HG03045 (cell line): ENCODE measurements around the gene ZNF90.
A peak's percentile ranks its signal among the peaks of the same experiment; 100 is the strongest.
"Not testable (repeated sequence)": the region's sequence is repeated elsewhere in the genome, so short reads cannot be mapped to it uniquely, and the experiment has no call there.

Source experiments
- ATAC-seq: cut with Tn5 transposase; IDR thresholded peaks from one replicate; pipeline ENCODE4 v1.9.1; 2021; ENCODE audit warnings: mild to moderate bottlenecking, moderate library complexity; ENCODE audit not compliant: unreplicated experiment

ZNF90 gene

DNA sequence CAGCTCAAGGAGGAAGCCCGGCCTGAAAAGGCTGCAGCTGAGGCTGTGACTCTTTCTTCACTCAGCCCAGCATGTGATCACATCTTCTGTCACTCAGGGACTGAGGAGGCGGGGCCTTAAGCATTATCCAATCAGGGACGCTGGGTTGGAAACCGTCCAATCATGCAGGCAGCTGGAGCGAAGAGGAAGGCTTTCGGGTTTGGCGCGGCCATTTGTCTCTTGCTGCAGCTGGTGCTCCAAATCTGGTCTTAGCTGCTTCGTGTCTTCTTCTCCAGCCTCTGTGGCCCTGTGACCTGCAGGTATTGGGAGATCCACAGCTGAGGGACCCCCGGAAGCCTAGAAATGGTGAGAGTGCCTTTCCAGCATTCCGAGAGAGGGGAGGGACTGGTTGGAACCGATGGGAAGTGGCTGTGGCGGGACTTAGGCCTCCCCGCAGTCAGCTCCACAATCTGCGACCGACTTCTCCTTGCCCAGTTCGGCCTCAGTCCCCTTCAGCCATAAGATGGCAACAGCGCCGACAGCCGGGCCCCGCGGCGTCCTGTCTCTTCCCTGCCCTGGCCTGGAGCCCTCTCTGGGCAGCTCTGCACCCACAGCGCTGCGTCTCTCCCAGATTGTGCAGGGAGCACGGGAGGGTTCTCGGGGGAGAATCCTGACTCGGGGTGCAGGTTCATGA lies at the start of gene ZNF90:
Gene ZNF90 (plus strand): TSS at position 210 of the 673 bp plus-strand sequence. CDS start 133 bp downstream, at position 343.
- peak; percentile 89 for ATAC-seq

DNA sequence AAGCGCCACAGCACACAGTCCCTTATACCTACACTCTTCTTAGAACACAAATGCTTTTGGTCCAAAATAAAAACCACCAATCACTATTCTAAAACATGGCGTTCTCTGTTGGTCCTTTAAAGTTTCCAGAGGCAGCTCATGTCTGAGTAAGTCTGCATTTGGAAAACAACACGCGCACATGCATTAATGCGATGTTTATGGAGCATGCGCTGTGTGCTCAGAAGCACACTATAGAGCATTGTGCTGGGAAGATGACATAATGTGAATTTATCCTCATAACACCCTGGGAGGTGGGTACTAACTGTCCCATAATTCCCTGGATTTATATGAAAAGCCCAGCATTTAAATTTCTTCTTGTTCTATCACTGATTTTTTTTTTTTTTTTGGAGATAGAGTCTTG lies 49.2 kb upstream of the ZNF90 start:
- ATAC-seq = no peak

DNA sequence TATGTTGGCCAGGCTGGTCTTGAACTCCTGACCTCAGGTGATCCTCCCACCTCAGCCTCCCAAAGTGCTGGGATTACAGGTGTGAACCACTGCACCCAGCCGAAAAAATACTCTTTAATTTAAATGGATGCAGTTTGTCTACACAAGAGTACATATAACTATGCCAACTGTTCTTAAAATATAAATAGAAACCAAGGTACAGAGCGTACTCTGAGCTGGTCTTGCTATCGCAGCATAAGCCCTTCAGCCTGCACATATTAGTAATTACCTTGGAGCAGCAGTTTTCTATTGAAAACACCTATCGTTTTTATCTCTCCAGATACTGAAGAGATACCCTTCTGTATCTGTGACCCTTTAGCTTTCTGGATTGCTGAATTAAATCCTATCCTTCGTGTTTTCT lies 41.9 kb upstream of the ZNF90 start:
- no peak for ATAC-seq

DNA sequence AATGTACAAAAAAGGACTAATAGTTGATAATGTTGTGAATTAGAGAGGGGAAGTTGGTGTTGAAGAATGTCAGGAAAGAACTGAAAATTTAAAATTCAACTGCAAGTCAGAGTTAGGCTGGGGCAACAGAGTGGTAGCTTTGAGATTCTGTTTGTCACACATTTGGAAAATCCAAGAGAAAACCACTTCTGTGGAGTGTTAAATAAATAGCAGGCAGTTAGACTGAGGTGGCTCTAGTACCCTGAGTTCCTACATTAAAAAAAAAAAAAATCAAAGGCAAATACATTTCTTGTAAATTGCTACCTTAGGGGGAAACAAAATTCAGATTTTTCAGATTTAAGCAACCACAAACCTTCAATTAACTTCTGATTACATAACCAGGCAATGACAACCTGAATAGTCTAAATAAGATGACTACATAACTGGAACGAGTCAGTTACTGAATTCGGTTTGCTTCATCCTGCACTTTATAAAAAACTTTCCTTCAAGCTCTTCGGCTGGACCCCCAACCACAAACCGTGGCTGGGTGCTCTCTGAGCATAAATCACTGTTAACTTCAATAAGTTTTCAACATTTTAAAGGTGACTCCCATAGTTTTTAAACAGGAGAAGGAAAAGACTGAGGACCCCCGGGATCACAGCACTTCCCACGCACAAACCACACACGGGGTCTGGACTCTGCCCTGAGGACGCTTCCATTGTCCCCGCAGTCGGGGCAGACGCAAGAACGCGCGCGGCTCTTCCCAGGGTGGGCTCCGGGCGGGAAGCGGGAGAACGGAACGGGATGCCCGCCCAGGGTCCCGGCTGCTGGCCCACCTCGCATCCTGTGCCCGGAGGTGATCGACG lies 39.2 kb upstream of the ZNF90 start:
- no peak for ATAC-seq

DNA sequence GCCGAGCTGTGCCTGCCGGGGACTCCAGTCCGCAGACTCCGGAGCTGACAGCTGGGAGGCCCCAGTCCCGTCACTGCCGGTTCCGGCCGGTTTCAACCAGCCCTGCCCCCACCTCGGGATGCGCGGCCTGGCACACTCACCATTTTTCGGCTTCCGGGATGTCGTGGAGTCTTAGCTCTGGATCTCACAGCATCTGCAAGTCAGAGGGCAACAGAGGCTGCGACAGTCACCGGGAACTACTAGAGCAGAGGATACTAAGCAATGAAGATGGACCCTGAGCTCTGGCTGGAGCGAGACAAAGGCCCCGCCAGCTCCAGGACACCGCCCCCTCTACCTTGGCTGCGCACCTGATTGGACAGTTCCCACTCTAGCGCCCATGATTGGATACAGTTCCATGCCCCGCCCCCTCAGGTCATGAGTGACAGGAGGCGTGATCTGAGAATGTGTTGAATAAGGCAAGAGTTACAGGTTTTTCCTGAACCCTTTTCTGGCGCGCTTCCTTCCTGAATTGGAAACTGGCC lies 38.5 kb upstream of the ZNF90 start, which contains the start of gene ZNF682:
Gene ZNF682 (minus strand): TSS at position 303 of the 521 bp plus-strand sequence. CDS start 160 bp downstream, at position 143.
- ATAC-seq = peak; percentile 95

DNA sequence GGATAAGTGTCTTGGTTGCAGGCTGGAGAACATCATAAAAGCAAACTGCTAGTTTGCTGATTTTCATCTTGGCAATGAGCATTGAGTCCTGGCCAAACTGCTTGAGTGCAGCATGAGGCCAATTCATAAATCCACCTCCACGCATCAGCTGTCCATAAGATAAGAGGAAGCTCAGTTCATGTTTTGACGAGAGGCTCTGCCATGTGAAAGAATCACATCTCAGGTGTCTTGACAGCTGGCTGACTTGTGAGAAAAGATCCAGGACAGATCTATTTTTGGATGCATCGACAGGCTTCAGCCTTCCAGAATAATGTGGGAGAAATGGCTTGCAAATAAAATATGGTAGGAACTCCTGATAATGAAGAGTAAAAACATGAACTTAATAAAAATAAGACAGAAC lies 33.1 kb upstream of the ZNF90 start:
- no peak for ATAC-seq

DNA sequence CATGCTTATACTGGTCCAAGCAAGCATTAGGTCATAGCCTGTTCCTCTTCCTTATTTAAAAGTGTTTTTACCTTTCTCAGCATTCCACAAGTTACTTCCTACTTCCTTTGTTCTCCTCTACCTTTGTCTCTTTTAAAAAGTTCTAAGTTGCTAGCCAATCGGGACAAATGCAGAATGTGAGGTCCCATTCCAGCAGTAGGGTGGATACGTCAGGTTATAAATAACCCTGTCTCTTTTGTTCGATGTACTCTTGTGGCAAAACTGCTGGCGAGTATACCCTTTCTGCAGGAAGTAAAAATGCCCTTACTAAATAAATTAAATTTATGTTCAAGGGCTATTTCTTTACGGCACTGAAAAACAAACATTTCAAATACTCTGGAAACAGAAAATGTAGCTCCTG lies 32.1 kb upstream of the ZNF90 start:
- ATAC-seq = not testable (repeated sequence)

DNA sequence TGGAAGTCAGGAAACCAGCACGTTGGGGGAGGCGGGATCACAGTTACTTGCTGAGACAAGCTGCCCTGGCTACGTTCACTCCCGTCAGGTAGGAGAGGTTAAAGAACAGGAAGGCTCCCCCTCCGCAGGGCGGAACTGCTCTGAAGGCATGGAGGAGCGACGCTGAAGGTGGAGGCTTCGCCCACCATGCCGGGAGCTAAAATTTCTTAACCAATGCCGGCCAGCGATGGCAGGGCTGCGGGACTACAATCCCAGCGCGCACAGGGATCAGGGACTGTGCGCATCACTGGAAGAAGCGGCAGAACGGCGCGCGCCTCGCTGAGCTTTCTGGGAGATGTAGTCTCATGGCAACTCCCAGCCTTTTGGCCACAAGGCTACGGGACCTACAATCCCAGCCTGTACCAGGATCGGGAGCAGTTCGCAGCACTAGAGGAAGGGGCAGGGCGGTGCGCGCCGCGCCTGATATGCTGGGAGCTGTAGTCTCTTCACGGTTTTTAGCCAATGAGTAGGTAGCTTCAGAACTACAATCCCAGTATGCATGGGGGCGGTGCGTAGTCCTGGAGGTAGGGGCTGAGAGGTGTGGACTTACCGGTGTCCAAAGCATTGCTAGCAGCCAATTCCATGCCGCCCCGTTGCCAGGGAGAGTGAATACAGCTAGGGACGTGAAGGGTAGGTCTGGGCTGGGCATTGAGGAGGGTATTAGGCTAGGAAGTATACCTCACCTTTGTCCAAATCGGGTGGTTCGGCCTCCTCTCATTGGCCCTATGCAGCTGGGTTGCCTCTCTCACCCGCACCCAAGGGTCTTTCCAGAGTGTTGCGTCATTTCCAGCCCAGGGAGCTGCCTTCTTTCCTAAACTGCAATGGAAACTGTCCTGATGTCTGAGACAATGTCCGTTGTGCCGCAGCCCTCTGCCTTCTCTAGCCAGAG lies 25.7 kb upstream of the ZNF90 start:
- ATAC-seq = peak; percentile 92

DNA sequence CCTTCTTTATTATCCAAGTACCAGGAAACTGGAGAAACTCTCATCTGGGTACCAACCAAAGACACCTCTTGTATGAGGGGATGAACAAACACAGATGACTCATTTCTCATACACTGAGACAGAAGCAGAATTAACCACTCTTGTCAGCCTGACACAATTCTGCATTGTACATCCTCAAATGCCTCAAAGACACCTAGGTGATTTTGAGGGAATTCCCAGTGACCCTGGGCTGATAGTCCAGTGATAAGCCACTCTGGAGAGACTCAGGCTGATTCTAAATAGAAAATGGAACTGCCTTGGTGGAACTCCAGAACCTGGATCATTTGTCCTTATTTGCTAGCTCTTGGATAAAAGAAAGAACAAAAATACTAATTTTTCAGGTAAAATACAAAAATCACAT lies 19.1 kb upstream of the ZNF90 start:
- ATAC-seq = not testable (repeated sequence)

DNA sequence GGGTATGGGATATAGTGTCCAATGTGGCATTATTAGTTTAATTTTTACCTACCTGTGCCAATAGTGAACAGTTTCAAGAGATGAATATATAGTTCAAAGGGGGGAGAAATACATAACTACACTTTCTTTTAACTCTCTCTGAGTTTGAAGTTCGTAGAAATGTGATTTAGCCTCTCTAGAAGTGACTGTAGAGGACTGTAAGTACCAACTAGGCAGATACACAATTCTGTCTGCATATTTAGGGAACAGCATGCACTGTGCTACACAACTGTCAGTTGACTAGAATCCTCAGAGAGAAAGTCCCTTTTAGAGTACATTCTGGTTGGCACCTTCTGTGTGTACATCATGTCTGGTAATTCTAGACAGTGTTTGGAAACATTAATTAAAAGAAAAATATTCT lies 17.5 kb upstream of the ZNF90 start:
- ATAC-seq = no peak

DNA sequence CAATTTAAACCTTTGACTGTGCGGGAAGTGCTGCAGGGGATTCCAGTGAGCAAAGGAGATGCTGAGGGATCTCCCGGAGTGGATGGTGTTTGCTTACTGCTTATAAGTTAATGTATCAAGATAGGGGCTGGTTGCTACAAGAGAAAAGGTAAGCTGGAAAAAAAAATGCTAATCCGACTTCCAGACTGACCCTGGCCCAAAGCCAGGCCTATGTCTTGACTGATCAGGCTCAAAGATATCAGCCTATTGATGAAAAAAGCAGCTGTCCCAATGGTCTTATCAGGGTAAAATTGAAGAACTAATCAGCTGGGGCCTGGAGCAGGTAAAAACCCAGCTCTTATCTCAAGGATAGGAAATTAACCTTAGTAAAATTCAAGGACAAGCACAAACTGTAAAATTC lies 10.9 kb upstream of the ZNF90 start:
- ATAC-seq = no peak

DNA sequence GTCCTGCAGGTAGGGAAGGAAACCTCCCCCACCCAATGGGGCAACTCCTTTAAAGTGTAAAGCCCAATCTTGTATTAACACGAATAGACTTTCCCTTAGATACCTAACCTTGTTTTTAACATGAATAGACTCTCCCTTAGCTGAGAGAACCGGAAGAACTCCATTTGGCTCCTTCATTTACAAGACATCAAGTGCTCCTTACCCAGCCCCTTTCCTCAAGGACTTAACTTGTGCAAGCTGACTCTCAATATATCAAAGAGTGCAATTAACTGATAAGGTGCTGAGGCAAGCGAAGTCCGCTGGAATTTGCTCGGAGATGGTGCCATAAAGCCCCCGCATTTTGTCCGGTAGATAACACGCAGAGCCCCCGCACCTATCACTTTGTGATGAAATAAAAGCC lies 9.9 kb upstream of the ZNF90 start:
- ATAC-seq = no peak

DNA sequence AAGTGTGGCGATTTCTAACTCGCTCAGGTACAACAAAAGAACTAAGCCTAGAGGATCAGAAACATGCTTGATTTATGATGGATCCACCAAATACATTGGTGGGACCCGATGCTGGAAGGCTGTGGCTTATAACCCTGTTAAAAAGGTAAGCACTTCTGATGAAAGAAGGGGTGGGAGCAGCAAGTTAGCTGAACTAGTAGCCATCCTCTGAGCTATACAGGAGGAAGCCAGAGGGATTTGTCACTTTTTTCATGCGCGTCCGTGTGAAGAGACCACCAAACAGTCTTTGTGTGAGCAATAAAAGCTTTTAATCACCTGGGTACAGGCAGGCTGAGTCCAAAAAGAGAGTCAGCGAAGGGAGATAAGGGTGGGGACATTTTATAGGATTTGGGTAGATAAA lies 9.2 kb upstream of the ZNF90 start:
- not testable (repeated sequence) for ATAC-seq

DNA sequence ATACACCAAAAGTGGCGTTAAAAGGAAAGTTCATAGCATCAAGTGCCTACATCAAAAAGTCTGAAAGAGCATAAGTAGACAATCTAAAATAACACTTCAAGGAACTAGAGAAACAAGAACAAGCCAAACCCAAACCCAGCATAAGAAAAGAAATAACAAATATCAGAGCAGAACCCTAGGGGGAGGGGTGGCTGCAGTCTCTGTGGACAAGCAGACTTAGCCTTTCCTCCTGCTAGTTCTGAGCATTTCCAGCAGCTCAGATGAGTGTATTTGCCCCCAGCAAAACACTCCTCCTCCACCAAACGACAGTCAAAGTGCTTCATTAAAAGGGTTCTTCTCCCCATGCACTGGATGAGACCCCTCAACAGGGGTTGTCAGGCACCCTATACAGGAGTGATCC lies 7.1 kb upstream of the ZNF90 start:
- ATAC-seq = no peak

DNA sequence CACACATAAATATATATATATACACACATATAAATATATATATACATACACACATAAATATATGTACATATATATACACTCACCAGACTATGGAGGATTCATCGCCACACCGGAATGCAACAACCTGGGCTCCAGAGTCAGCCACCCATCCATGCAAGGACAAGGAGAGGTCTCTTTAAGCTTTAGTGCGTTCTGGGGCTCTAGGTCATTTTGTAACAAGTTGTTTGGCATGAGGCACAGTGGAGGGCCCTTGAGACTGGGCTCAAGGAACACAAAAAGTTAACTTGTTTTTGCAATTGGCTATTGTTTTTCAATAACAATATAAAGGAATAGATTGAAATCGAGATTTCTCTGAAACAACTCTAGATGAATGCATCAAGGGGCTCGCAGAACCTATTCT lies 4.9 kb upstream of the ZNF90 start:
- no peak for ATAC-seq

DNA sequence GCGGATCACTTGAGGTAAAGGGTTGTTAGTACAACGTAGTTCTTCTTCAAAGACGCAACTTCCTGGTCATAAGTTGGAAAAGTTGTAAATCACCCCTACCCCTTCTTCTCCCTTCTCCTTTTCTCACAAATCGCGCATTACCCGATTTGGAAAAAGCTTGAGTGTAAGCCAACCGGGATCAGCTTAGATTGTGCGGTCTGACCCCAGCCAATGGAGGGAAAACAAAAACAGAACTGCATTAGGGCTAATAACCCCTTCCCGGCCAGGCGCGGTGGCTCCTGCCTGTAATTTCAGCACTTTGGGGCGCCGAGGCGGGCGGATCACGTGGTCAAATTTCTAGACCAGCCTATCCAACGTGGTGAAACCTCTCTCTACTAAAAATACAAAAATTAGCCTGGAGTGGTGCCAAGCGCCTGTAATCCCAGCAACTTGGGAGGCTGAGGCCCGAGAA lies 806 bp downstream of the ZNF90 start:
- peak; percentile 8 for ATAC-seq

DNA sequence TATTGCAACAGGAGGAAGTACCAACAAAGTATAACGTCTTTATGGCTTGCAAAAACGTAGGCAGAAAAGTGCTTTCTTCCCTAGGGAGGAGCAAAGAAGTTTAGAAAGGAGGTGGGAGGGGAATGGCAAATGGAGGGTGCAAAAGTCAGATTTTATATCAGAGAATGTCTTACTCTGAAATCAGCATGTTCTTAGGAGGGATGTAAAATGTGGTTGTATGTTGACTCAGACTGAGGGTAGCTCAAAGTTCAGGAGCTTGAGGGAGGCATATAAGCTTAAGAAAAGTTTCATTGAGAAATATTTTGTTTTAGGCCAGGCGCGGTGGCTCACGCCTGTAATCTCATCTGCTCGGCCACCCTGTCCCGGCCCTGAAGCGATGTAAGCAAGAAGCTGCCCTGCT lies 1.7 kb downstream of the ZNF90 start:
- no peak for ATAC-seq

DNA sequence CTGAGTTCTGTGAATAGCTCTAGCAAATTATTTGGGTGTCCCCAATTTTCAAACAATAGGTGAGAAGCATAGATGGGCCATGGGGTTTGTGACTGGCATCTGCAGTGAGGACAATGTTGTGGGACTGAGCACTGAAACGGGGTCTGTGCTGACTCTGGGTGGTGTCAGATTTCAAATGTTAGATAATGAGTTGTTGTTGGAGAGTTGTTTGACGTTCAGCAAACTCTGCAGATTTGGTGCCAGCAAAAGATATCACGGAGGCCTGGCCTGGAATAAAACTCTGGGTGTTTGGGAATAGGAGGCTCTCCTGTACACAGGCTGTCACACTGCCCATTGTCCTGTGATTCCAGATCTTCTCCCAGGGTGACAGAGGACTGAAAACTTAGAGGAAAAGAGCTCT lies 2.9 kb downstream of the ZNF90 start:
- ATAC-seq = no peak

DNA sequence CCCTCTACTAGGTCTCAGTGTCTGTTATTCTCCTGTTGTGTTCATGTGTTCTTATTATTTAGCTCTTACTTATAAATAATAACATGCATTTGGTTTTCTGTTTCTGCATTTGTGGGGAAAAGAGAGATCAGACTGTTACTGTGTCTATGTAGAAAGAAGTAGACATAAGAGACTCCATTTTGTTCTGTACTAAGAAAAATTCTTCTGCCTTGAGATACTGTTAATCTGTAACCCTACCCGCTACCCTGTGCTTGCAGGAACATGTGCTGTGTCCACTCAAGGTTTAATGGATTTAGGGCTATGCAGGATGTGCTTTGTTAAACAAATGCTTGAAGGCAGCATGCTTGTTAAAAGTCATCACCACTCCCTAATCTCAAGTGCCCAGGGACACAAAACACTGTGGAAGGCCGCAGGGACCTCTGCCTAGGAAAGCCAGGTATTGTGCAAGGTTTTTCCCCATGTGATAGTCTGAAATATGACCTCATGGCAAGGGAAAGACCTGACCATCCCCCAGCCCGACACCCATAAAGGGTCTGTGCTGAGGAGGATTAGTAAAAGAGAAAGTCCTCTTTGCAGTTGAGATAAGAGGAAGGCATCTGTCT lies 4.5 kb downstream of the ZNF90 start:
- not testable (repeated sequence) for ATAC-seq

DNA sequence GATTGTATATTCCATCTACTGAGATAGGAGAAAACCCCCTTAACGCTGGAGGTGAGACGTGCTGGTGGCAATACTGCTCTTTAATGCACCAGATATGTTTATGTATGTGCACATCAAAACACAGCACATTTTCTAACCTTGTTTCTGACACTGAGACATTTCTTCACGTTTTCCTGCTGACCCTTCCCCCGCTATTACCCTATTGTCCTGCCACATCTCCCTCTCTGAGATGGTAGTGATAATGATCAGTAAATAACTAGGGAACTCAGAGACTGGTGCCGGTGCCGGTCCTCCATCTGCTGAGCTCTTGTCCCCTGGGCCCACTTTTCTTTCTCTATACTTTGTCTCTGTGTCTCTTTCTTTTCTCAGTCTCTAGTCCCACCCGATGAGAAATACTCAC lies 5.1 kb downstream of the ZNF90 start:
- not testable (repeated sequence) for ATAC-seq
